ENCODE data around the gene FRK. TPM values are rescaled to one million over a fixed set of nuclear protein-coding genes. Genes with fewer than 3 reads are reported as not detected.

FRK gene
- total RNA-seq, 1 experiment from 2014 or later, result 17.2 TPM

DNA sequence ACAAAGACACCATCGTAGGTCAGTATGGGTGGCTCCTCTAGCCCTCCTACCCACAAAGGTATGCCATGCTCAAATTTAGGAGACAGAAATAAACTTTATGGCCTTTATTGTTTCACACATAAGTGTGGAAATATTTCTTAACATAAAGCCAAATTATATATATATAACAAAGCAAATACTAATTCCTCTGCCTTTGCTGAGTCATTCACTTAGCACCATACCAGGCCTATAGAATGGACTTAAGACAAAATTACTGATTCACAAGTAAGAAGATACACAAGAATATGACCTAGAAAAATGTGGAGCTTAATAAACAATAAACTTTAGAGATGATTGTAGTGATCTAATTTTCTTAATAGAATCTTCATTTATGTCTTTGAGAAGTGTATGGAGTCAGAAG, 5.2 kb downstream of the FRK start:
- H3K36me3 ChIP-seq (ENCODE audit: low read depth), result 0 out of 2 replicates have a peak, but pooled peaks cover 9% of the 10 kb centered on the region
- H4K20me1 ChIP-seq (ENCODE audit: insufficient read depth), result no peaks in the 10 kb centered on the region
- POLR2A ChIA-PET (ENCODE audit: unreplicated experiment), result interaction anchor here (0.6 to 0.7 kb wide), 2 partner anchors 42 to 83 kb away, joined by 7 read pairs; no protein-coding TSS in a partner anchor
- no peak overlapping the region; the same call in 1 of the 2 replicates for H2AFZ ChIP-seq
- no TSS peak for BruUV-seq (replicated peaks)
- CTCF ChIA-PET, result no interaction called here
- H3K27ac ChIP-seq, result peak overlapping the region; percentile 31; the same call in 1 of the 2 replicates
- intact Hi-C loops (cut with micrococcal nuclease; ENCODE audit: unreplicated experiment), result loop anchor here (5.0 kb wide), 1 partner anchor 1053 kb away; no protein-coding TSS in a partner anchor
- no peak overlapping the region for H3K4me3 ChIP-seq
- peaks cover 45% of the 10 kb centered on the region for H3K4me1 ChIP-seq (replicated peaks; ENCODE audit: insufficient read depth)
- no peaks in the 10 kb centered on the region for H3K9me3 ChIP-seq (ENCODE audit: insufficient read depth, low read depth)
- TF ChIP-seq, protein P1, sequence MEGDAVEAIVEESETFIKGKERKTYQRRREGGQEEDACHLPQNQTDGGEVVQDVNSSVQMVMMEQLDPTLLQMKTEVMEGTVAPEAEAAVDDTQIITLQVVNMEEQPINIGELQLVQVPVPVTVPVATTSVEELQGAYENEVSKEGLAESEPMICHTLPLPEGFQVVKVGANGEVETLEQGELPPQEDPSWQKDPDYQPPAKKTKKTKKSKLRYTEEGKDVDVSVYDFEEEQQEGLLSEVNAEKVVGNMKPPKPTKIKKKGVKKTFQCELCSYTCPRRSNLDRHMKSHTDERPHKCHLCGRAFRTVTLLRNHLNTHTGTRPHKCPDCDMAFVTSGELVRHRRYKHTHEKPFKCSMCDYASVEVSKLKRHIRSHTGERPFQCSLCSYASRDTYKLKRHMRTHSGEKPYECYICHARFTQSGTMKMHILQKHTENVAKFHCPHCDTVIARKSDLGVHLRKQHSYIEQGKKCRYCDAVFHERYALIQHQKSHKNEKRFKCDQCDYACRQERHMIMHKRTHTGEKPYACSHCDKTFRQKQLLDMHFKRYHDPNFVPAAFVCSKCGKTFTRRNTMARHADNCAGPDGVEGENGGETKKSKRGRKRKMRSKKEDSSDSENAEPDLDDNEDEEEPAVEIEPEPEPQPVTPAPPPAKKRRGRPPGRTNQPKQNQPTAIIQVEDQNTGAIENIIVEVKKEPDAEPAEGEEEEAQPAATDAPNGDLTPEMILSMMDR (conservative IDR thresholded peaks at IDR 0.05), result no peak
- TF ChIP-seq EZH2 (IDR thresholded peaks at IDR 0.05; ENCODE audit: low read depth), result no peak
- peaks cover 78% of the 10 kb centered on the region for H3K79me2 ChIP-seq (ENCODE audit: low read depth)
- peaks cover 18% of the 10 kb centered on the region for H3F3A ChIP-seq (ENCODE audit: insufficient read depth, low read depth)
- H3K27me3 ChIP-seq (ENCODE audit: insufficient read depth, low read depth), result no peaks in the 10 kb centered on the region
- 0 out of 2 replicates have a peak, but pooled peaks cover 4% of the 10 kb centered on the region for H3K9me2 ChIP-seq (ENCODE audit: insufficient read depth)
- no peak for DNase-seq
- peak overlapping the region; percentile 18 for H3K4me2 ChIP-seq

DNA sequence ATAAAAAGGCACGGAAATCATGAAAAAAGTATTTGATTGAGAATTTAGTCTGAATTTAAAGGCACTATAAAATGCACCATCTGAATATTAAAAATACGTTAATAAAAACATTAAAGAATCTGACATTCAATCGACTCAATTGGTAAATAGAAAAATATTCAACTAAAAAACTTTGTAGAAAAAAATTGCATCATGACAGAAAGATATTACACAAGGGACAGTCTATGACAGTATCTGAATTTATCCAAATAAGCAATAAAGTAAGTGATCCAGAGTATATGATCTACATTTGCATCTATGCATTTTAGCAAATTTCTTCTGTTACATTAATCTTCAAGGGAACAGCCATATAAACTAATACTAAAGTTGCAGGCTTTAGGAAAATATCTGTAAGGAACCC, 9.4 kb downstream of the FRK start:
- H3K4me3 ChIP-seq, result no peak overlapping the region
- H3K27me3 ChIP-seq (ENCODE audit: insufficient read depth, low read depth), result no peaks in the 10 kb centered on the region
- DNase-seq, result no peak
- H3K4me1 ChIP-seq (replicated peaks; ENCODE audit: insufficient read depth), result peaks cover 17% of the 10 kb centered on the region
- peaks cover 49% of the 10 kb centered on the region for H3K79me2 ChIP-seq (ENCODE audit: low read depth)
- H3K9me3 ChIP-seq (ENCODE audit: insufficient read depth, low read depth), result no peaks in the 10 kb centered on the region
- H3K9me2 ChIP-seq (ENCODE audit: insufficient read depth), result 0 out of 2 replicates have a peak, but pooled peaks cover 4% of the 10 kb centered on the region
- CTCF ChIA-PET, result no interaction called here
- H3K27ac ChIP-seq, result no peak overlapping the region
- BruUV-seq (replicated peaks), result no TSS peak
- H3K36me3 ChIP-seq (ENCODE audit: low read depth), result 0 out of 2 replicates have a peak, but pooled peaks cover 13% of the 10 kb centered on the region
- 0 out of 2 replicates have a peak, but pooled peaks cover 4% of the 10 kb centered on the region for H3F3A ChIP-seq (ENCODE audit: insufficient read depth, low read depth)
- intact Hi-C loops (cut with micrococcal nuclease; ENCODE audit: unreplicated experiment), result no loop called here
- no peaks in the 10 kb centered on the region for H4K20me1 ChIP-seq (ENCODE audit: insufficient read depth)
- POLR2A ChIA-PET (ENCODE audit: unreplicated experiment), result no interaction called here
- H2AFZ ChIP-seq, result no peak overlapping the region
- no peak overlapping the region for H3K4me2 ChIP-seq
- TF ChIP-seq, protein P1 (conservative IDR thresholded peaks at IDR 0.05), result no peak
- TF ChIP-seq EZH2 (IDR thresholded peaks at IDR 0.05; ENCODE audit: low read depth), result no peak

DNA sequence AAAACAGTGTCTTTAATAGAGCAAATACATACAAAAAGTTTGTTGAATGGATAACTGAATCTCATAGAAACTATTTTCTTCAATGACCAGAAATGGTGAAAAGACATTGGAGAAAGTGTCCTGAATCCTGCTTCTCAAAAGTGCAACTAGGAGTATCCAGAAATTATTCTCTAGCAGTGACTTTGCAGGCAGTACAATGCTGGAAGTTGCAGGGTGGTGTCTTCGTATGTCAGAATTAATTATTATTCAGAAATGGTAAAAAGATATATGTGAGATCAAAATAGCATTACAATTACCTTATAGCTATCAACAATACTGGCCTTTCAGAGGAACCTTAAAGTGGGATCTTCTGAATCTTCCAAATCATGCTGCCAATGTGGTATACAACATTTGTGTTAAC, 10.0 kb downstream of the FRK start:
- intact Hi-C loops (cut with micrococcal nuclease; ENCODE audit: unreplicated experiment), result no loop called here
- Histone ChIP-seq H3K36me3 (ENCODE audit: low read depth) (0 out of 2 replicates have a peak, but pooled peaks cover 13% of the 10 kb centered on the region), H4K20me1 (ENCODE audit: insufficient read depth) (no peaks in the 10 kb centered on the region), H3K27me3 (ENCODE audit: insufficient read depth, low read depth) (no peaks in the 10 kb centered on the region), H3K4me2 (no peak overlapping the region), H3K9me2 (ENCODE audit: insufficient read depth) (0 out of 2 replicates have a peak, but pooled peaks cover 4% of the 10 kb centered on the region), H3K27ac (no peak overlapping the region), H3K79me2 (ENCODE audit: low read depth) (peaks cover 43% of the 10 kb centered on the region), H2AFZ (no peak overlapping the region), H3K4me1 (replicated peaks; ENCODE audit: insufficient read depth) (peaks cover 12% of the 10 kb centered on the region), H3K4me3 (no peak overlapping the region), H3F3A (ENCODE audit: insufficient read depth, low read depth) (0 out of 2 replicates have a peak, but pooled peaks cover 4% of the 10 kb centered on the region), H3K9me3 (ENCODE audit: insufficient read depth, low read depth) (no peaks in the 10 kb centered on the region)
- CTCF ChIA-PET, result no interaction called here
- BruUV-seq (replicated peaks), result no TSS peak
- no peak for TF ChIP-seq EZH2 (IDR thresholded peaks at IDR 0.05; ENCODE audit: low read depth)
- TF ChIP-seq, protein P1 (conservative IDR thresholded peaks at IDR 0.05), result no peak
- DNase-seq, result no peak
- POLR2A ChIA-PET (ENCODE audit: unreplicated experiment), result no interaction called here
